K562 (cell line): ENCODE measurements around the gene CTSK. TPM values are rescaled to one million over a fixed set of nuclear protein-coding genes. Genes with fewer than 3 reads are reported as not detected.

Source experiments
- ATAC-seq: fragments of 200-7000 bp; cut with Tn5 transposase; 3 replicates; pipeline ENCODE4 v1.9.1; 2020; ENCODE audit warnings: moderate library complexity
- BruUV-seq: library from RNA; stranded (reverse); fragments of 400-500 nt; replicated peaks from 2 replicates; lab custom pipeline; 2021; lab: Mats Ljungman, UMichigan
- CTCF ChIA-PET: fragments of 300-600 bp; formaldehyde crosslinking; extraction: SDS; loops from one replicate; lab custom pipeline; 2021; ENCODE audit warnings: low intra/inter-chr PET ratio; lab: Yijun Ruan, JAX
- POLR2A ChIA-PET: fragments of 300-600, 350-650 bp; sonication (Branson Sonifier 250); formaldehyde crosslinking; extraction: SDS; loops from one replicate; lab custom pipeline; 2021; ENCODE audit warnings: antibody characterized with exemption, inconsistent platforms; lab: Yijun Ruan, JAX
- DNase-seq, 4 experiments: peaks; one replicate each; pipeline versions ENCODE4 v3.0.0 to v3.0.0-alpha.2; 2011 to 2018; ENCODE audit warnings: low spot score in 3 of 4, mixed read lengths in 3 of 4; ENCODE audit errors: extremely low read depth in 1 of 4
- FAIRE-seq: peaks from 2 replicates; lab custom pipeline; 2011; peaks lifted over from hg19 to GRCh38; lab: Jason Lieb, UNC
- H2AFZ ChIP-seq: 2 replicates; pipeline ENCODE4 v1.6.0; 2011; ENCODE audit warnings: low read depth, low read length, control low read depth, inconsistent platforms
- H3K27ac ChIP-seq: fragments of 200-600 bp; 3 replicates; pipeline ENCODE4 v1.8.0; 2011; ENCODE audit warnings: low read depth, mild to moderate bottlenecking, control low read depth, inconsistent platforms, low read length, moderate library complexity, mixed read lengths; ENCODE audit errors: extremely low read depth
- H3K27me3 ChIP-seq, 2 experiments: fragments of 300-600 bp in 1 of 2; 2 replicates in 1 of 2; 3 replicates in 1 of 2; pipeline versions ENCODE4 v1.6.0 to v1.8.0; 2011; ENCODE audit warnings: inconsistent platforms in 2 of 2, low read length in 2 of 2, mild to moderate bottlenecking in 1 of 2, mixed read lengths in 1 of 2, moderate library complexity in 1 of 2; ENCODE audit not compliant: control insufficient read depth in 2 of 2, insufficient read depth in 2 of 2
- H3K36me3 ChIP-seq: fragments of 300-600 bp; 3 replicates; pipeline ENCODE4 v1.8.0; 2011; ENCODE audit warnings: mild to moderate bottlenecking, low read length, inconsistent platforms; ENCODE audit not compliant: control insufficient read depth, insufficient read depth
- H3K4me1 ChIP-seq, 2 experiments: fragments of 200-600 bp in 1 of 2; replicated peaks in 1 of 2; 2 replicates in 1 of 2; 3 replicates in 1 of 2; pipeline versions ENCODE4 v1.5.1 to v1.8.0; 2011; ENCODE audit warnings: inconsistent platforms in 2 of 2, low read length in 2 of 2, mild to moderate bottlenecking in 1 of 2, mixed read lengths in 1 of 2, moderate library complexity in 1 of 2; ENCODE audit not compliant: control insufficient read depth in 2 of 2, insufficient read depth in 2 of 2
- H3K4me2 ChIP-seq: 2 replicates; pipeline ENCODE4 v1.6.1; 2011; ENCODE audit warnings: low read length, control low read depth, inconsistent platforms, mixed read lengths; ENCODE audit not compliant: insufficient read depth
- H3K4me3 ChIP-seq: fragments of 200-600 bp; sonication (generic), shearing (Covaris generic); 2 replicates; pipeline ENCODE4 v1.5.1; 2016; ENCODE audit warnings: control low read depth, inconsistent platforms
- H3K79me2 ChIP-seq: fragments of 200-600 bp; 3 replicates; pipeline ENCODE4 v1.8.0; 2011; ENCODE audit warnings: low read length, inconsistent platforms; ENCODE audit not compliant: control insufficient read depth, insufficient read depth
- H3K9ac ChIP-seq, 2 experiments: 2 replicates each; pipeline versions ENCODE4 v1.6.0 to v1.6.1; 2011; ENCODE audit warnings: low read depth in 2 of 2, low read length in 2 of 2, control low read depth in 1 of 2, inconsistent platforms in 1 of 2, mild to moderate bottlenecking in 1 of 2, mixed read lengths in 1 of 2; ENCODE audit not compliant: insufficient read depth in 1 of 2
- H3K9me1 ChIP-seq: one replicate; pipeline ENCODE4 v1.6.0; 2011; ENCODE audit warnings: inconsistent platforms, mild to moderate bottlenecking, low read length, moderate library complexity; ENCODE audit not compliant: control insufficient read depth, insufficient read depth
- H3K9me3 ChIP-seq: replicated peaks from 2 replicates; pipeline ENCODE4 v1.5.1; 2011; ENCODE audit warnings: low read depth, low read length, inconsistent platforms; ENCODE audit not compliant: control insufficient read depth, insufficient read depth
- H4K20me1 ChIP-seq: replicated peaks from 2 replicates; pipeline ENCODE4 v1.6.1; 2011; ENCODE audit warnings: low read length, inconsistent platforms, mixed read lengths; ENCODE audit not compliant: control insufficient read depth, insufficient read depth
- FOXJ3 ChIP-seq: sonication (generic); formaldehyde crosslinking; IDR thresholded peaks from 2 replicates; pipeline ENCODE4 v1.4.0; 2020; ENCODE audit warnings: mild to moderate bottlenecking, missing genetic modification reagents
- HNRNPUL1 ChIP-seq: fragments of 200-400 bp; formaldehyde crosslinking; IDR thresholded peaks from 2 replicates; pipeline ENCODE4 v1.6.1; 2017; ENCODE audit warnings: low read length
- POLR2AphosphoS2 ChIP-seq: IDR thresholded peaks from 2 replicates; pipeline ENCODE4 v1.6.1; 2012; ENCODE audit warnings: low read length, improper control_type of control experiment
- SIN3A ChIP-seq, 2 experiments: fragments of 150-350 bp in 1 of 2; IDR thresholded peaks; 2 replicates each; pipeline ENCODE4 v1.6.1; 2011 to 2016; ENCODE audit warnings: borderline replicate concordance in 2 of 2, low read depth in 2 of 2, low read length in 2 of 2, mild to moderate bottlenecking in 2 of 2, moderate library complexity in 2 of 2; ENCODE audit not compliant: control insufficient read depth in 1 of 2
- STAT5B ChIP-seq: fragments of 250-450 bp; sonication (Bioruptor Pico); IDR thresholded peaks from 2 replicates; pipeline ENCODE4 v1.8.0; 2021; ENCODE audit warnings: mild to moderate bottlenecking, inconsistent platforms
- ZNF436 ChIP-seq: fragments of 250-450, 450-650 bp; sonication (Bioruptor Pico); formaldehyde crosslinking; IDR thresholded peaks from 2 replicates; pipeline ENCODE4 v1.7.0; 2020; ENCODE audit warnings: mild to moderate bottlenecking
- ZNF561 ChIP-seq: fragments of 450-650 bp; formaldehyde crosslinking; conservative IDR thresholded peaks from 2 replicates; pipeline ENCODE4 v1.4.0; 2020; ENCODE audit warnings: mild to moderate bottlenecking, moderate library complexity
- WGBS: fragments of 100-300 bp; shearing (Covaris generic); methylation state at CpG from one replicate; pipeline ENCODE4 v1.1.6; 2016; ENCODE audit warnings: low coverage, mixed read lengths; ENCODE audit not compliant: insufficient coverage; ENCODE audit errors: missing lambda C conversion rate; 5-methylcytosine and 5-hydroxymethylcytosine counted together
- in situ Hi-C: fragments of 300-500 bp; cut with MboI; formaldehyde crosslinking; loops from 4 replicates; pipeline ENCODE4 v1.15.0; 2018; ENCODE audit warnings: inconsistent platforms, mixed read lengths
- intact Hi-C: fragments of 100-400 bp; cut with micrococcal nuclease; formaldehyde crosslinking; loops from 2 replicates; pipeline ENCODE4 v1.14.2; 2022
- polyA plus RNA-seq, 8 experiments: library from polyadenylated mRNA; depleted of rRNA in 4 of 8; stranded (reverse) in 5 of 8; unstranded in 3 of 8; fragments of >200 nt; fragmentation: Nextera tagmentation in 2 of 8; fragmentation: Illumina TruSeq in 1 of 8; extraction: Ambion mirVana in 2 of 8; extraction: Trizol in 1 of 8; gene quantifications; 2 replicates each; pipeline versions ENCODE4 v1.2.1 to v1.2.3, GENCODE V29; 2011 to 2014; ENCODE audit warnings: inconsistent platforms in 1 of 8, missing spikeins in 1 of 8
- total RNA-seq, 7 experiments: library from RNA; depleted of rRNA in 6 of 7; stranded (reverse); fragments of >200 nt in 6 of 7; fragmentation: Illumina TruSeq in 2 of 7; extraction: Trizol in 2 of 7; gene quantifications; 2 replicates each; pipeline versions ENCODE4 v1.2.1 to v1.2.3, GENCODE V29; 2011 to 2021; ENCODE audit warnings: low replicate concordance in 1 of 7
- TF ChIP-seq, protein P1 (sequence below): fragments of 250-450 bp; sonication (Bioruptor Pico); IDR thresholded peaks from 2 replicates; pipeline ENCODE4 v1.5.1; 2021; ENCODE audit warnings: mild to moderate bottlenecking

Gene CTSK
- total and polyA plus RNA-seq, 9 of the 15 experiments (the other 6 are each of a cell fraction or from before 2014, with no cell fraction given), result 0.84 to 2.5 (median 1.3) TPM

DNA sequence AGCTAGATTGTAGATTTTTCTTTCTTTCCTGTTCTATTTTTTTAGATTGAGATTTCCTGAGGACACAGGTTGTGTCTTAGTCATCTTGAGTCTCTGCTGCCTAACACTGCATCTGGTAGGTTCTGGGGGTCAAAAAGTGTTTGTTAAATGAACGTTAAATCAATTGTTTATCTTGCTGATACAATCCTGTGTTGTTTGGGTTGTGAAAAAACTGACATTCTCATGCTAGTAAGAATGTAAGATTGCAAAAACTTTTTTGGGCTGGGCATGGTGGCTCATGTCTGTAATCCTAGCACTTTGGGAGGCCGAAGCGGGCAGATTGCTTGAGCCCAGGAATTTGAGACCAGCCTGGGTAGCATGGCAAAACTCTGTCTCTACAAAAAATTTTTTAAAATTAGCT is 3.4 kb downstream of the CTSK start:
- TF ChIP-seq POLR2AphosphoS2, result no peak
- no peak for TF ChIP-seq HNRNPUL1
- TF ChIP-seq, protein P1, sequence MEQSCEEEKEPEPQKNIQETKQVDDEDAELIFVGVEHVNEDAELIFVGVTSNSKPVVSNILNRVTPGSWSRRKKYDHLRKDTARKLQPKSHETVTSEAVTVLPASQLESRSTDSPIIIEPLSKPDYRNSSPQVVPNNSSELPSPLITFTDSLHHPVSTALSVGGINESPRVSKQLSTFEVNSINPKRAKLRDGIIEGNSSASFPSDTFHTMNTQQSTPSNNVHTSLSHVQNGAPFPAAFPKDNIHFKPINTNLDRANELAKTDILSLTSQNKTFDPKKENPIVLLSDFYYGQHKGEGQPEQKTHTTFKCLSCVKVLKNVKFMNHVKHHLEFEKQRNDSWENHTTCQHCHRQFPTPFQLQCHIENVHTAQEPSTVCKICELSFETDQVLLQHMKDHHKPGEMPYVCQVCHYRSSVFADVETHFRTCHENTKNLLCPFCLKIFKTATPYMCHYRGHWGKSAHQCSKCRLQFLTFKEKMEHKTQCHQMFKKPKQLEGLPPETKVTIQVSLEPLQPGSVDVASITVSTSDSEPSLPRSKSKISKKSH (CRISPR knock-in tag), result no peak
- no peak for TF ChIP-seq STAT5B
- no peak for TF ChIP-seq SIN3A (IDR thresholded peaks at IDR 0.05; ENCODE audit: borderline replicate concordance in 2 of 2, control insufficient read depth in 1 of 2, low read depth in 2 of 2, low read length in 2 of 2)
- TF ChIP-seq ZNF436 (CRISPR knock-in tag), result no peak
- no peak for TF ChIP-seq FOXJ3
- TF ChIP-seq ZNF561 (CRISPR knock-in tag), result no peak
- Histone ChIP-seq H3K27ac (no peak overlapping the region), H3K36me3 (no peaks in the 10 kb centered on the region), H3K79me2 (no peaks in the 10 kb centered on the region), H3K27me3 (no peaks in the 10 kb centered on the region), H3K4me3 (no peak overlapping the region), H2AFZ (no peak overlapping the region), H3K9me1 (no peaks in the 10 kb centered on the region), H3K4me2 (no peak overlapping the region), H3K9me3 (no peaks in the 10 kb centered on the region), H4K20me1 (no peaks in the 10 kb centered on the region), H3K9ac (no peak overlapping the region), H3K4me1 (peaks cover 0 to 6% of the 10 kb centered on the region in 2 experiments; a peak in 1 of 5 replicates)
- BruUV-seq, result no TSS peak
- DNase-seq, result no peak
- WGBS, result 74% methylated on average over 3 of the region's 3 CpGs
- ATAC-seq, result no peak
- intact Hi-C loops, result no loop called here
- no peak for FAIRE-seq
- ChIA-PET POLR2A (interaction anchor here (1.5 kb wide), 1 partner anchor 8 kb away, joined by 4 read pairs; no protein-coding TSS in a partner anchor), CTCF (no interaction called here)
- in situ Hi-C loops, result no loop called here
